SHP77 treated with DMSO at 0.1 percent for 48 hours (cell line): ENCODE data around the gene CLDN12.
"Not testable (repeated sequence)": the region's sequence is repeated elsewhere in the genome, so short reads cannot be mapped to it uniquely, and the experiment has no call there.

Experiments
- DNase-seq: peaks from one replicate; lab custom pipeline; 2025; lab: John Stamatoyannopoulos, UW

The CLDN12 gene

DNA sequence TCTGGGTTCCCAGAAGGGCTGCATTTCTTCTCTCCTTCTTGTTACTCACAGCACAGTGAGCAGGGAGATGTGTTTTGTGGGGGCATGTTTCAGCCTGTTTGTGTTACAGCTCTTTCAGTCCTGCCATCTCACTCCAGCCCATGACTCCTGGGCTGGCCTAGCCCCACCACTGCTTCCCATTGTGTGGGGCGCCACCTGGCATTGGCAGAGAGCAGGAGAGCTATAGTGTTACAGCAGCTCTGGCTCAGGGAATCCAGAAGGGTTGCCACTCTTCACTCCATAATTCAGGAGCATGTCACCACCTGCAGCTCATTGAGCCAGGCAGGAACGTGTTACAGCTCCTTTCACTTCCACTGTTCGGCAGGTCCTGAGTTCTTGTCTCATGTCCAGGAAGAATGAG, 30.0 kb downstream of the CLDN12 start:
- DNase-seq = no peak

DNA sequence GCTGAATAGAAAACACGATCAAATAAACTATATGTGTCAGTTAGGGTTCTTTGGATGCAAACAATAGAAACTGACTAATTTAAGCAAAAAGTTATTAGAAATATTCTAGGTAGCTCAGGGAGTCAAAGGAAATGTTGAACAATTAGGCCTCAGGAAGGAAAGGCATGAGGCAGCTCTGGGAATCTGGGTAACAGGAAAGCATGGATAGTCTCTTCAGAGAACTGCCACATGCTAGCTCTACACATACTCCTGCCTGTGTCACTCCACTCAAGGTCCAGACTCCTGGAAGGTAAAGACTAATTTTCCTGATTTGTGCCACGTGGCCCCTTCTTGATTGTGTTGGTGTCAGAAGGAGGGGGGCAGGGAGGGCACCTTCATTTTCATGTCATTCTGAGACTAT, 42.4 kb downstream of the CLDN12 start:
- no peak for DNase-seq

DNA sequence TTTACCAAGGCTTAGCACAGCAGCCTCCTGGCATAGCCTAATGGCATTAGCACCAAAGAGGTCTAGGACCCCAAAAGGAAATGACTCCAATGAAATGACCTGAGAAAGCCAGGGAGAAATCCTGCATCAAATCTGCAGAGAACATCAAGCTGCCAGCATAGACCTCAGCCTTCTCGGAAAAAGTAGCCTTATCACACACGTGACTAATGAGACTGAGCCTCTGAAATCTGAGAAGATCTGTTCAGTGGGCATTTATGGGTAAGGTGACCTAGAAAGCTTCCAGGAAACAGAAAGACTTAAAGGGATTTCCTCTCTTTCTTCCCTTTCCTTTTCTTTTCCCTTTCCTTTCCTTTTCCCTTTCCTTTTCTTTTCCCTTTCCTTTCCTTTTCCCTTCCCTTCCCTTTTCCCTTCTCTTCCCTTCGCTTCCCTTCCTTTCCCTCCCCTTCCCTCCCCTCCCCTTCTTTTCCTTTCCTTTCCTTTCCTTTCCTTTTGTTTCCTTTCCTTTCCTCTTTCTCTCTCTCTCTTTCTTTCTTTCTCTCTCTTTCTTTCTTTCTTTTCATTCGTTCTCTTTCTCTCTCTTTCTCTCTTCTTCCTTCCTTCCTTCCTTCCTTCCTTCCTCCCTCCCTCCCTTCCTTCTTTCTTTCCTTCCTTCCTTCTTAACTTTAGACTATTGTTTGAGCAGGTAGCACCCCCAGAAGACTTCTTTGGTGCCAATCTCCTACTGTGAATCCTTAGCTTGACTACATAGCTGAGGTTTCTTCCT, 43.1 kb downstream of the CLDN12 start:
- no peak for DNase-seq

DNA sequence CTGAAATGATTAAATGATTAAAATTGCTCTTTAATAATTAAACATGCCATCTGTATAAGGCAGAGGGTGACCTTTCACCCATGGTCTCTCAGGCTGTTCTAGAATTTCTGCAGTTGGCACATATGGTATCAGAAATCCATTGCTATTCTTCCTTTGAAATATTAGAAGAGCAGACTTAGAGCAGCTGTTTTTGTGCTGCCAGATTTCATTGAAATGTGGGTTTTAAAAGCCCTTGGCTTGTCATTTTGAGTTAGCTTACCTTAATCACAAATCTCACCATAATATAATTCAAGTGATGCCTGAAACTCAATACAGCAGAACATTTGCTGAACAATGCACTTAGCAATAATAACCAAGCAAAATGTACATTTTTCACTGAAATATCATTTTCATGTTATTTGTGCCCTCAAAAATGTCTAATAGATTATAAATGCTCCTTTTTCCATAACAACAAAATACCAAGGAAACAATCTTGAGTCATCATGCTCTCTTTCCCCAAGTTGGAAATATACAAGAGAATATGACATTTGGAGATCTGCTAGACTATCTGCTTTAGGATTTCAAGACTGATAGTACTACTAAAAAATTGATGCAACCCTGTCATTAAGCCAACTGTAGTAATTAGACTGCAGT, 50.1 kb downstream of the CLDN12 start:
- no peak for DNase-seq

DNA sequence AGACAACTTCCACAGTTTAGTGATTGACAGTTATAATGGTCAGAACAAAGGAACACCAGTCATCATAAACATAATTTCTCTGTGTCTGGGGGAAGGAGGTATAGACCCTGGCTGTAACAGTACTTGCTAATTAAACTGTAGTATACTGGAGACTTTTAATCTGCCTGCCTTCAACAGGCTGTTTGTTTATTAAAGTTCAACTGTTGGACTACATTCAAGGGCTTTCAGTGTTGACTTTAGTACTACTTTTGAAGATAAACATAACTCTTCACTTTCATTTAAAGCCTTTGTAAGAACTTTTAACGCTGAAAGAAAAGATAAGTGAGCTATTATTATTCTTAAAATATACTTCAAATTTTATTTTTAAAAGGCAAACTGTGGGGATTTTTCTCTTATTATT, 50.7 kb downstream of the CLDN12 start:
- no peak for DNase-seq

DNA sequence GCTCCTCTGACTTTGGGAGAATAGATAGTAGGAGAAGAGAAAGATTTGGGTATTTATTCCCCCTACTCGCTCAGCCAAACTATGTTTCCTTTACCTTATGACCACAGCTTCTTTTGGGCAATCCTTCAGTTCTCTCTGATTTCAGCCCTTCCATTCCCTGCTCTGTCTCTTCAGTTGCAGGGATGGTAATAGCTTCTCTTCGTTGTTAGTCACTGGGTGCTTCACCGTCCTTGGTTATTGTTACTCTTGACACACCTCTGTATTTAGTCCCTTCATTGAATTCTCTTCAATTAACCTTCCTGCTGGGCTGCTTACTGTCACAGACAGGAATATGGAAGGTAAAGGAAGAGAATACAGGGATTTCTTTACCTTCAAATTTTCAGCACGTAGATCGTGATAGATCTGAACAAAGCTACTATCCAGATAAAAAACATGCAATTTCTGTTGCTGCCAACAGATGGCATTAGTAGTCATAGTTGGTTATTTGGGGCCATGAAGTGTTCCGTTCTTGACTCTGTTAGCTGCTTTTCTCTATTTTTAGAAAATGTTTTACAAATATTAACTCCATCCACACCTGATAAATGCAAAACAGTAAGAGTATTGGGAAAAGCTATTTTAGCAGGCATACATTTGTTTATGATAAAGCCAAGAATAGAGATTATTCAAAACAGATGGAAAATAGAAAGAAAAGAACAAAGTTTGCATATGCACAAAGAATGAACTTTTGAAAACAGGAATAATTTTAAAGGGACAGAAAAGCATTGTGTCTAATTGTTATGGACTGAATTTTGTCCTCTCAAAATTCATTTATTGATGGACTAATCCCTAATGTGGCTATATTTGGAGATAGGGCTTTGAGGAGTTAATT, 52.1 kb downstream of the CLDN12 start:
- peak; percentile 43 for DNase-seq

DNA sequence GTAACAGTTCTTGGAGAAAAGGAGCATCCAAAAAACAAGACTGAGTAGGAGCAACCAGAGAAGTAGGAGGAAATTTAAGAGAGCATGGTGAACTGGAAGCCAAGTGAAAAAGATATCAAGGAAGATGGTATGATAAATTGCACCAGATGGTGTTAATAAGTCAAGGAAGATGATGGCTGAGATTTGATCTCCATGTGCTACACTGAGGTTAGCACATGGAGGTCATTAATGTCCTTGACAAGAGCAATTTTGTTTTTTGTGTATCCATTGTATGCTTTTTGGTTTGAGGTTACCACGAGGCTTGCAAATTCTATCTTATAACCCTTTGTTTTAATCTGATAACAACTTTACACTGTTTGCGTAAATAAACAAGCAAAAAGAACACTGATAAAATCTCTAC, 54.8 kb downstream of the CLDN12 start:
- no peak for DNase-seq

DNA sequence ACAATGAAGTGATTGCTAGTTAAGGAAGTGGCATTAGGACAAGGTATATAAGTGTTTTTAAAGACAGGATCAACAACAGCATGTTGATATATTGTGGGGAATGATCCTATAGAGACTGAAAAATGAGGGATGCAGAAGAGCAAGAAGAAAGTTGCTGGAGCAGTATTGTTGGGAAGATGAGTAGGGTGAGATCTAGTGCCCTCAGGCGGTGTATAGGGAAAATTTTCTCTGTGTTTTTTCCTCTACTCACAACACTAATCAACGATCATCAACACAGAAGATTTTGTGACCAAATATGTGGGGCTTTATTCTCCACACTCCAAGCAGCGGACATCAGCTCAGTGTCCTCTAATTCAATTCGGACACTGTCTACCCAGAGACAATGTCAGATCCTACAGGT, 56.6 kb downstream of the CLDN12 start:
- no peak for DNase-seq

DNA sequence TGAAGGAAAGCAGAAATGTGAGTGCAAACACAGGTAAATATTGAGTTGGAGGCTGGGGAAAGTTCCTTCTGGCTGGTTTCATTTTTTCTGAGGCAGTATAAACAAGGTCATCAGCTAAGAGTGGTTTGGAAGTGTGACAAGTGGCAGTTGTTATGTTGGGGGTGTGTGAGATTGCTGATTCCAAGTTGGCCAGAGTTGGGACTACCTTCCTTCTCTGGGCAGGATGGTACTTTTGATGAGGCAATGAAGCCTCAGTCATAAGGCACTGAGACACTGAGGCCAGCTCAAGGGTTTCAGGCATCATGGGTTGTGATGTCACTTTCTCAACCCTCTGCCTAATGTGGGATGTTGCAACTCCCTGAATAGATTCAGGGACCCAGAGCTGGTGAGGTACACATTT, 58.0 kb downstream of the CLDN12 start:
- DNase-seq = no peak

DNA sequence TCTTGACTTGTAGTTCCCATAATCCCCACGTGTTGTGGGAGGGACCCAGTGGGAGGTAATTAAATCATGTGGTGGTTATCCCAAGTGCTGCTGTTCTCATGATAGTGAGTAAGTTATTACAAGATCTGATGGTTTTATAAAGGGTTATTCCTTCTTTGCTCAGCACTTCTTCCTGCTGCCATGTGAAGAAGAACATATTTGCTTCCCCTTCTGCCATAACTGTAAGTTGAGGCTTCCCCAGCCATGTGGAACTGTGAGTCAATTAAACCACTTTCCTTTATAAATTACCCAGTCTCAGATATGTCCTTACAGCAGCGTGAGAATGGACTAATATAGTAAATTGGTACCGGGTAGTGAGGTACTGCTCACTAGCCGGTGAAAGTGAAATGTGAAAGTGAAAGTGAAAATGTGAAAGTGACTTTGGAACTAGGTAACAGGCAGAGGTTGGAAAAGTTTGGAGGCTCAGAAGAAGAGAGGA, 59.9 kb downstream of the CLDN12 start:
- DNase-seq = not testable (repeated sequence)
